ENCODE data around the gene KCNH5. TPM values are rescaled to one million over a fixed set of nuclear protein-coding genes. Genes with fewer than 3 reads are reported as not detected.
A peak's percentile ranks its signal among the peaks of the same experiment; 100 is the strongest.

Gene KCNH5
- total and polyA plus RNA-seq, 2 of the 13 experiments (the other 11 are each of a cell fraction or from before 2014, with no cell fraction given), result not detected

GRCh38 chr14:62691647-62692489 lies 353.4 kb downstream of the KCNH5 start (continued):
- no peak for TF ChIP-seq PRDM15 (CRISPR knock-in tag; IDR thresholded peaks at IDR 0.05)
- TF ChIP-seq MXD4 (CRISPR knock-in tag; IDR thresholded peaks at IDR 0.05), result no peak
- 0 out of 2 replicates have a peak, but pooled peaks have one; percentile 26 for TF ChIP-seq YEATS4 (CRISPR knock-in tag; IDR thresholded peaks at IDR 0.05; ENCODE audit: borderline replicate concordance)
- peak; percentile 73 for TF ChIP-seq FOXP4 (CRISPR knock-in tag; IDR thresholded peaks at IDR 0.05)
- TF ChIP-seq ZNF879 (CRISPR knock-in tag; IDR thresholded peaks at IDR 0.05), result no peak
- no peak for TF ChIP-seq ZMYM3 (CRISPR knock-in tag; IDR thresholded peaks at IDR 0.05)
- no peak for TF ChIP-seq ZFP36L2 (CRISPR knock-in tag; IDR thresholded peaks at IDR 0.05)
- TF ChIP-seq ZNF646 (CRISPR knock-in tag; IDR thresholded peaks at IDR 0.05), result no peak
- no peak for TF ChIP-seq FOXJ3 (CRISPR knock-in tag; IDR thresholded peaks at IDR 0.05; ENCODE audit: borderline replicate concordance)
- TF ChIP-seq CSRNP1 (CRISPR knock-in tag; IDR thresholded peaks at IDR 0.05), result no peak
- TF ChIP-seq DNMT3B (CRISPR knock-in tag; conservative IDR thresholded peaks at IDR 0.05), result no peak
- TF ChIP-seq ZNF652 (CRISPR knock-in tag; IDR thresholded peaks at IDR 0.05; ENCODE audit: borderline replicate concordance, low read depth), result 0 out of 2 replicates have a peak, but pooled peaks have one; percentile 18
- no peak for TF ChIP-seq ZNF563 (CRISPR knock-in tag; IDR thresholded peaks at IDR 0.05)
- TF ChIP-seq CREBL2 (CRISPR knock-in tag; IDR thresholded peaks at IDR 0.05; ENCODE audit: borderline replicate concordance), result no peak
